PFSK-1 (cell line): Measurements from ENCODE around the gene RASEF.

Experiments used
- FOXP2 ChIP-seq: optimal IDR thresholded peaks from 2 replicates; pipeline ENCODE3; 2011; ENCODE audit warnings: borderline replicate concordance, control low read depth, inconsistent platforms; ENCODE audit not compliant: insufficient read depth; ENCODE audit errors: extremely low read length, extremely low read depth
- POLR2AphosphoS5 ChIP-seq: IDR thresholded peaks from 2 replicates; pipeline ENCODE4 v1.6.1; 2012; ENCODE audit warnings: low read depth, mild to moderate bottlenecking, control low read depth, low read length, moderate library complexity
- REST ChIP-seq, 2 experiments: IDR thresholded peaks; 2 replicates each; pipeline versions ENCODE4 v1.6.1 to v1.8.0; 2011 to 2012; ENCODE audit warnings: low read depth in 2 of 2, low read length in 2 of 2, control low read depth in 1 of 2, inconsistent platforms in 1 of 2, mild to moderate bottlenecking in 1 of 2, moderate library complexity in 1 of 2; ENCODE audit not compliant: insufficient read depth in 1 of 2
- SIN3A ChIP-seq: IDR thresholded peaks from 2 replicates; pipeline ENCODE4 v1.6.1; 2012; ENCODE audit warnings: mild to moderate bottlenecking, low read length, moderate library complexity, borderline replicate concordance; ENCODE audit not compliant: insufficient read depth
- TAF1 ChIP-seq: IDR thresholded peaks from 2 replicates; pipeline ENCODE4 v1.6.1; 2012; ENCODE audit warnings: low read length, control low read depth, borderline replicate concordance; ENCODE audit not compliant: insufficient read depth

DNA sequence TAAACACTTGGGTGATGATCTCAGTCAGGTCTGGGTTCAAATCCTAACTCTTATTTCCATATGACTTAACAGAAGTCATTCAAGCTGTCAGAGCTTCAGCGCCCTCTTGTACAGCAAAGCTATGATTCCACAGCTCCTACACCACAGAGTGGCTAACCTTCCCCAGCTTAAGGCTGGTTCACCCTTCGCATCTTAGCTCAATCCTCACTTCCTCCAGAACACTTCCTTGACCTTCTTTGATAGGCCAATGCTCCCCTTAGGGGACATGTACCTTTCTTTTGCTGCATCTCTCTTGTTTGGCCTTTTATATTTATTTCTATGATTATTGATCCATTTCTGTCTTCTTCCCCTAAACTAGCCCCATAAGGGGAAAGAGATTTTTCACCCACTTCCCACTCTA, 57.0 kb downstream of the RASEF start:
- TF ChIP-seq REST (IDR thresholded peaks at IDR 0.05; ENCODE audit: insufficient read depth in 1 of 2, low read depth in 2 of 2, low read length in 2 of 2) (no peak), POLR2AphosphoS5 (no peak), TAF1 (no peak), SIN3A (no peak), FOXP2 (no peak)
